Natural killer cell (primary cell): ENCODE data around the gene INPP1. TPM values are rescaled to one million over a fixed set of nuclear protein-coding genes. Genes with fewer than 3 reads are reported as not detected.

Experiments used
- ATAC-seq, 3 donors: fragments of 150-1000 bp in 2 of 3; fragments of 200-7000 bp in 1 of 3; cut with Tn5 transposase; 1 replicate in 1 of 3; 2 replicates in 2 of 3; pipeline ENCODE4 v1.10.0; 2021; ENCODE audit warnings: mild to moderate bottlenecking in 2 of 3, moderate library complexity in 2 of 3
- DNase-seq, 2 donors: peaks; one replicate each; pipeline versions ENCODE4 v3.0.0 to v3.0.0-alpha.2; 2013 to 2021; ENCODE audit warnings: mixed read lengths in 1 of 2
- H3K27ac ChIP-seq: one replicate; pipeline ENCODE4 v1.5.1; 2013; ENCODE audit warnings: mild to moderate bottlenecking, low read length
- H3K27me3 ChIP-seq: one replicate; pipeline ENCODE4 v1.6.1; 2013; ENCODE audit warnings: low read length; ENCODE audit not compliant: control insufficient read depth, insufficient read depth
- H3K36me3 ChIP-seq: one replicate; pipeline ENCODE4 v1.6.1; 2013; ENCODE audit warnings: low read length; ENCODE audit not compliant: control insufficient read depth, insufficient read depth
- H3K4me1 ChIP-seq: one replicate; pipeline ENCODE4 v1.6.1; 2013; ENCODE audit warnings: low read length; ENCODE audit not compliant: control insufficient read depth, insufficient read depth
- H3K4me3 ChIP-seq: one replicate; pipeline ENCODE4 v1.5.1; 2013; ENCODE audit warnings: low read length
- H3K9me3 ChIP-seq: one replicate; pipeline ENCODE4 v1.6.1; 2013; ENCODE audit warnings: low read length; ENCODE audit not compliant: control insufficient read depth, insufficient read depth
- H3K27ac Mint-ChIP-seq, 2 donors: one replicate each; pipeline ENCODE4 v1.8.0; 2022; ENCODE audit warnings: mild to moderate bottlenecking in 2 of 2, mixed read lengths in 2 of 2, moderate library complexity in 1 of 2
- H3K27me3 Mint-ChIP-seq, 2 donors: one replicate each; pipeline ENCODE4 v1.8.0; 2022; ENCODE audit warnings: low read depth in 2 of 2, mixed read lengths in 2 of 2
- H3K36me3 Mint-ChIP-seq: one replicate; pipeline ENCODE4 v1.8.0; 2022; ENCODE audit warnings: mixed read lengths
- H3K4me1 Mint-ChIP-seq, 2 donors: one replicate each; pipeline ENCODE4 v1.8.0; 2022; ENCODE audit warnings: mixed read lengths in 2 of 2
- H3K4me3 Mint-ChIP-seq: one replicate; pipeline ENCODE4 v1.8.0; 2022; ENCODE audit warnings: mild to moderate bottlenecking, moderate library complexity, mixed read lengths
- H3K9me3 Mint-ChIP-seq, 2 donors: one replicate each; pipeline ENCODE4 v1.8.0; 2022; ENCODE audit warnings: mixed read lengths in 2 of 2
- WGBS: methylation state at CpG from one replicate; pipeline ENCODE4 v1.1.7; 2013; ENCODE audit warnings: missing lambda C conversion rate; ENCODE audit not compliant: insufficient coverage; 5-methylcytosine and 5-hydroxymethylcytosine counted together
- intact Hi-C: fragments of 100-400 bp; cut with micrococcal nuclease; formaldehyde crosslinking; loops from one replicate; pipeline ENCODE4 v1.14.2; 2022
- total RNA-seq, 4 donors: library from RNA; stranded (reverse); fragments of 120-200 nt in 1 of 4; gene quantifications; one replicate each; pipeline versions ENCODE4 v1.2.3 to v1.2.4, GENCODE V29; 2013 to 2022
- TF ChIP-seq, protein P1 (sequence below): fragments of 200-600 bp; IDR thresholded peaks from one replicate; pipeline ENCODE4 v1.8.0; 2022; ENCODE audit warnings: antibody characterized with exemption

INPP1 gene
- total RNA-seq, 3 donors from 2014 or later (not counting 1 experiment from before 2014, with no cell fraction given), result 9.5 to 16.7 (median 9.6) TPM

GRCh38 chr2:190379249-190379964, 36.0 kb downstream of the INPP1 start:
- no peak for DNase-seq
- H3K27me3 ChIP-seq, result no peaks in the 10 kb centered on the region
- no peak overlapping the region for H3K4me3 ChIP-seq
- no peak for ATAC-seq
- no peaks in the 10 kb centered on the region for H3K4me1 ChIP-seq
- no peaks in the 10 kb centered on the region for H3K9me3 ChIP-seq
- WGBS, result 92% methylated on average over 10 of the region's 10 CpGs
- Mint-ChIP-seq H3K4me1 (peaks cover 0 to 5% of the 10 kb centered on the region in 2 donors), H3K27ac (no peak overlapping the region), H3K9me3 (no peaks in the 10 kb centered on the region), H3K4me3 (no peak overlapping the region), H3K27me3 (no peaks in the 10 kb centered on the region), H3K36me3 (no peaks in the 10 kb centered on the region)
- no peak overlapping the region for H3K27ac ChIP-seq
- no peaks in the 10 kb centered on the region for H3K36me3 ChIP-seq
- intact Hi-C loops, result no loop called here
- TF ChIP-seq, protein P1, sequence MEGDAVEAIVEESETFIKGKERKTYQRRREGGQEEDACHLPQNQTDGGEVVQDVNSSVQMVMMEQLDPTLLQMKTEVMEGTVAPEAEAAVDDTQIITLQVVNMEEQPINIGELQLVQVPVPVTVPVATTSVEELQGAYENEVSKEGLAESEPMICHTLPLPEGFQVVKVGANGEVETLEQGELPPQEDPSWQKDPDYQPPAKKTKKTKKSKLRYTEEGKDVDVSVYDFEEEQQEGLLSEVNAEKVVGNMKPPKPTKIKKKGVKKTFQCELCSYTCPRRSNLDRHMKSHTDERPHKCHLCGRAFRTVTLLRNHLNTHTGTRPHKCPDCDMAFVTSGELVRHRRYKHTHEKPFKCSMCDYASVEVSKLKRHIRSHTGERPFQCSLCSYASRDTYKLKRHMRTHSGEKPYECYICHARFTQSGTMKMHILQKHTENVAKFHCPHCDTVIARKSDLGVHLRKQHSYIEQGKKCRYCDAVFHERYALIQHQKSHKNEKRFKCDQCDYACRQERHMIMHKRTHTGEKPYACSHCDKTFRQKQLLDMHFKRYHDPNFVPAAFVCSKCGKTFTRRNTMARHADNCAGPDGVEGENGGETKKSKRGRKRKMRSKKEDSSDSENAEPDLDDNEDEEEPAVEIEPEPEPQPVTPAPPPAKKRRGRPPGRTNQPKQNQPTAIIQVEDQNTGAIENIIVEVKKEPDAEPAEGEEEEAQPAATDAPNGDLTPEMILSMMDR, result no peak

DNA sequence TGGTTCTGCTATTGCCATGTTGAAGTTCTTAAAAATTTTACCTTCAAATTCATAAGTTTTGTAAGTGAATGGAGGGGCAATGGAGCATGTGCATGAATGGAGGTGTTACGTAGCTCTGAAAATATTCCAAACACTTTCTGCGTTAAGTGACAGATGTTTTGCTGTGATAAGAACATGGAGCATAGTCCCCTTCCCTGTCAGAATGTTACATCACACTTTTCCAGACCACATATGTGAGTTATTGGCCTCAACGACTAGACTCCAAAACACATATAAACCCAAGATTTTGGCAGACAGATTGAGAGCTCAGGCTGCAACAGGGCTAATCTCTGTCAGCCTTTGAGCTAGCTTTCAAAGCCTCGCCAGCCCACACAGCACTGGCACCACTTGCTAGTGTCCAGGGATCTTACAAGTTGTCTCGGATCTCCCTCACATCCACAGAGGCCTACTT, 37.6 kb downstream of the INPP1 start:
- Mint-ChIP-seq H3K9me3 (no peaks in the 10 kb centered on the region), H3K4me1 (peaks cover 0 to 5% of the 10 kb centered on the region in 2 donors), H3K27me3 (no peaks in the 10 kb centered on the region), H3K4me3 (no peak overlapping the region), H3K27ac (no peak overlapping the region), H3K36me3 (no peaks in the 10 kb centered on the region)
- H3K27ac ChIP-seq, result no peak overlapping the region
- TF ChIP-seq, protein P1, result no peak
- H3K36me3 ChIP-seq, result no peaks in the 10 kb centered on the region
- H3K4me3 ChIP-seq, result no peak overlapping the region
- H3K4me1 ChIP-seq, result no peaks in the 10 kb centered on the region
- ATAC-seq (no peak), DNase-seq (no peak)
- no peaks in the 10 kb centered on the region for H3K9me3 ChIP-seq
- intact Hi-C loops, result no loop called here
- WGBS, result 64% methylated on average over 5 of the region's 5 CpGs
- H3K27me3 ChIP-seq, result no peaks in the 10 kb centered on the region

DNA sequence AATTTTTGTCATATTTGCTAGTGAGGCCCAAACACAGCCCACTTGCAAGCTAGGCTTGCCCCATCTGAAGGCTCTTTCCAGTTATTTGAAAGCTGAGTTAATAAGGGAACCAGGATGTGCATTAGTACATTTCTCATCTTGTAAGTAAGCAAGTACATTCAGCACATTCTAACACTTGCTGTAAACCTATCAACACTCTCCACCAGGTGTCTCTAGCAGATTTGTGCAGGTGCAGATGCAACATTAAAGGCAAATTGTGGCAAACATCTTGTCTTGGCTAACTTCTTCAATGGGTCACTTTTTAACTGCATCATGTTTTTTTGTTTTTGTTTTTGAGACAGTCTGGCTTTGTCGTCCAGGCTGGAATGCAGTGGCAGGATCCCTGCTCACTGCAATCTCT, 39.5 kb downstream of the INPP1 start:
- H3K9me3 ChIP-seq, result no peaks in the 10 kb centered on the region
- Mint-ChIP-seq H3K27ac (no peak overlapping the region), H3K4me1 (peaks cover 0 to 5% of the 10 kb centered on the region in 2 donors), H3K27me3 (no peaks in the 10 kb centered on the region), H3K36me3 (no peaks in the 10 kb centered on the region), H3K4me3 (no peak overlapping the region), H3K9me3 (no peaks in the 10 kb centered on the region)
- H3K4me3 ChIP-seq, result no peak overlapping the region
- no peak overlapping the region for H3K27ac ChIP-seq
- 64% methylated on average over 1 of the region's 1 CpG for WGBS
- TF ChIP-seq, protein P1, result peak; percentile 51
- no peaks in the 10 kb centered on the region for H3K36me3 ChIP-seq
- DNase-seq, result peak in 1 of 2 donors; percentile 82
- intact Hi-C loops, result loop anchor here (1.0 to 2.0 kb wide), 2 partner anchors 297 to 422 kb away; no protein-coding TSS in a partner anchor
- no peaks in the 10 kb centered on the region for H3K4me1 ChIP-seq
- peak; percentile 64 to 80 (median 79) for ATAC-seq
- no peaks in the 10 kb centered on the region for H3K27me3 ChIP-seq

- no peak overlapping the region for H3K4me3 Mint-ChIP-seq
Measured at GRCh38 chr2:190387422-190387821, 44.0 kb downstream of the INPP1 start.

More at GRCh38 chr2:190387422-190387821, 44.0 kb downstream of the INPP1 start:
- H3K27ac Mint-ChIP-seq, result no peak overlapping the region
- WGBS, result 100% methylated on average over 3 of the region's 3 CpGs
- no peaks in the 10 kb centered on the region for H3K36me3 ChIP-seq
- no peak for ATAC-seq
- H3K27me3 Mint-ChIP-seq, result peaks cover 7 to 12% of the 10 kb centered on the region in 2 donors
- no peaks in the 10 kb centered on the region for H3K4me1 ChIP-seq
- TF ChIP-seq, protein P1, result no peak
- no peaks in the 10 kb centered on the region for H3K36me3 Mint-ChIP-seq
- H3K27ac ChIP-seq, result no peak overlapping the region
- peaks cover 0 to 5% of the 10 kb centered on the region in 2 donors for H3K4me1 Mint-ChIP-seq
- no peaks in the 10 kb centered on the region for H3K9me3 ChIP-seq
- intact Hi-C loops, result no loop called here
- no peak for DNase-seq
- peaks cover 2% of the 10 kb centered on the region for H3K27me3 ChIP-seq
- H3K9me3 Mint-ChIP-seq, result no peaks in the 10 kb centered on the region
- H3K4me3 ChIP-seq, result no peak overlapping the region
